PC-3 (cell line): ENCODE data around the gene FOXM1. TPM values are rescaled to one million over a fixed set of nuclear protein-coding genes. Genes with fewer than 3 reads are reported as not detected.

ENCODE experiments used
- ATAC-seq: fragments of 200-7000 bp; cut with Tn5 transposase; 2 replicates; pipeline ENCODE4 v1.9.1; 2020; ENCODE audit warnings: mild to moderate bottlenecking, moderate library complexity
- BruUV-seq: library from RNA; stranded (reverse); fragments of 400-500 nt; replicated peaks from 2 replicates; lab custom pipeline; 2021; lab: Mats Ljungman, UMichigan
- CTCF ChIA-PET: fragments of 300-600 bp; sonication (Branson Sonifier 250); formaldehyde crosslinking; loops from one replicate; lab custom pipeline; 2022; ENCODE audit warnings: antibody characterized with exemption; lab: Charles Lee
- POLR2A ChIA-PET: fragments of 300-600 bp; sonication (Branson Sonifier 250); formaldehyde crosslinking; loops from one replicate; lab custom pipeline; 2022; ENCODE audit warnings: antibody characterized with exemption; ENCODE audit not compliant: unreplicated experiment; lab: Charles Lee
- DNase-seq: peaks from one replicate; pipeline ENCODE4 v3.0.0-alpha.2; 2015
- H2AFZ ChIP-seq: fragments of 300-600 bp; sonication (generic); 2 replicates; pipeline ENCODE4 v1.6.0; 2016; ENCODE audit warnings: antibody characterized with exemption, low read length
- H3F3A ChIP-seq: fragments of 300-600 bp; sonication (generic); one replicate; pipeline ENCODE4 v1.6.0; 2017; ENCODE audit warnings: antibody characterized with exemption, low read length, control low read depth, mild to moderate bottlenecking; ENCODE audit not compliant: unreplicated experiment
- H3K27ac ChIP-seq: fragments of 300-600 bp; sonication (generic); 2 replicates; pipeline ENCODE4 v1.5.1; 2016; ENCODE audit warnings: mild to moderate bottlenecking, low read length
- H3K27me3 ChIP-seq: fragments of 300-600 bp; sonication (generic); 2 replicates; pipeline ENCODE4 v1.6.1; 2016; ENCODE audit warnings: low read length, mixed read lengths
- H3K36me3 ChIP-seq: fragments of 300-600 bp; sonication (generic); 2 replicates; pipeline ENCODE4 v1.6.1; 2016; ENCODE audit warnings: low read depth, mixed run types, low read length, mixed read lengths
- H3K4me1 ChIP-seq: fragments of 300-600 bp; sonication (generic); 2 replicates; pipeline ENCODE4 v1.5.1; 2016; ENCODE audit warnings: low read length; ENCODE audit not compliant: insufficient read depth
- H3K4me2 ChIP-seq: fragments of 300-600 bp; sonication (generic); 2 replicates; pipeline ENCODE4 v1.6.0; 2016; ENCODE audit warnings: low read length
- H3K4me3 ChIP-seq: fragments of 300-600 bp; sonication (generic); 2 replicates; pipeline ENCODE4 v1.5.1; 2016; ENCODE audit warnings: mild to moderate bottlenecking, low read length, mixed read lengths
- H3K79me2 ChIP-seq: fragments of 300-600 bp; sonication (generic); 2 replicates; pipeline ENCODE4 v1.6.1; 2017; ENCODE audit warnings: low read length, mixed read lengths
- H3K9ac ChIP-seq: fragments of 300-600 bp; sonication (generic); 2 replicates; pipeline ENCODE4 v1.6.0; 2016; ENCODE audit warnings: mild to moderate bottlenecking, low read length
- H3K9me2 ChIP-seq: fragments of 300-600 bp; sonication (generic); replicated peaks from 2 replicates; pipeline ENCODE4 v1.6.1; 2016; ENCODE audit warnings: mixed run types, low read length, mixed read lengths
- H3K9me3 ChIP-seq: fragments of 300-600 bp; sonication (generic); 2 replicates; pipeline ENCODE4 v1.6.1; 2016; ENCODE audit warnings: low read length, mixed read lengths
- H4K20me1 ChIP-seq: fragments of 300-600 bp; sonication (generic); 2 replicates; pipeline ENCODE4 v1.6.1; 2016; ENCODE audit warnings: low read length, mixed read lengths
- EZH2 ChIP-seq: fragments of 300-600 bp; sonication (generic); IDR thresholded peaks from one replicate; pipeline ENCODE4 v1.6.1; 2017; ENCODE audit warnings: antibody characterized with exemption, mild to moderate bottlenecking, low read length; ENCODE audit not compliant: unreplicated experiment
- EZH2phosphoT487 ChIP-seq: fragments of 300-600 bp; sonication (generic); IDR thresholded peaks from 2 replicates; pipeline ENCODE4 v1.6.1; 2018; ENCODE audit warnings: mild to moderate bottlenecking, antibody characterized with exemption, low read length, borderline replicate concordance
- intact Hi-C: fragments of 100-400 bp; cut with micrococcal nuclease; formaldehyde crosslinking; loops from 2 replicates; pipeline ENCODE4 v1.9.0; 2023
- total RNA-seq: library from RNA; depleted of rRNA; stranded (reverse); fragments of >200 nt; gene quantifications from 2 replicates; pipeline ENCODE4 v1.2.3, GENCODE V29; 2014
- TF ChIP-seq, protein P1 (sequence below): fragments of 300-600 bp; sonication (generic); conservative IDR thresholded peaks from 2 replicates; pipeline ENCODE4 v1.5.1; 2017; ENCODE audit warnings: antibody characterized with exemption, low read depth, mild to moderate bottlenecking, low read length

FOXM1 gene
- total RNA-seq, 1 experiment from 2014 or later: 71.4 TPM

DNA sequence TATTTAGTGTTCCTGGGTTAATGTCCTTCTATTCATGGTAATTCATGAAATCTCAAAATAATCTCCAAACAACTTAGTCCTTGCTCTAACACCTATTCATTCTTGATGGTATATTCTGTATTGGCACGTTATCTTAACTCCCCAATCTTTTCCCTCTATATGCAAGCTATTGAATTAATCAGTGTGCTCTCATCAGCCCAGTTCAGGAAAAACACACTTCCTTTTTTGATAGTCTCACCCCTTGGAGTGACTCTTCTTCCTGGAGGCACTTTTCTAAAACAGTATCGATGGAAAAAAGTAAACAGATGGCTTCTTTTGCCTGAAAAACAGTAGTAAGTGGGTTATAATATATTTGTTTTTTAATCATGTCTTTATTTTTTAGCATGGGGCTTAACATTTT, 42.3 kb upstream of the FOXM1 start:
- Histone ChIP-seq H3K27me3 (no peaks in the 10 kb centered on the region), H3K9ac (no peak overlapping the region), H3K36me3 (peaks cover 3% of the 10 kb centered on the region; the same call in 1 of the 2 replicates), H3K27ac (no peak overlapping the region), H2AFZ (no peak overlapping the region), H4K20me1 (no peaks in the 10 kb centered on the region), H3F3A (no peaks in the 10 kb centered on the region), H3K9me2 (no peaks in the 10 kb centered on the region), H3K79me2 (no peaks in the 10 kb centered on the region), H3K4me1 (no peaks in the 10 kb centered on the region), H3K4me2 (no peak overlapping the region), H3K4me3 (no peak overlapping the region), H3K9me3 (no peaks in the 10 kb centered on the region)
- BruUV-seq: no TSS peak
- TF ChIP-seq, protein P1, sequence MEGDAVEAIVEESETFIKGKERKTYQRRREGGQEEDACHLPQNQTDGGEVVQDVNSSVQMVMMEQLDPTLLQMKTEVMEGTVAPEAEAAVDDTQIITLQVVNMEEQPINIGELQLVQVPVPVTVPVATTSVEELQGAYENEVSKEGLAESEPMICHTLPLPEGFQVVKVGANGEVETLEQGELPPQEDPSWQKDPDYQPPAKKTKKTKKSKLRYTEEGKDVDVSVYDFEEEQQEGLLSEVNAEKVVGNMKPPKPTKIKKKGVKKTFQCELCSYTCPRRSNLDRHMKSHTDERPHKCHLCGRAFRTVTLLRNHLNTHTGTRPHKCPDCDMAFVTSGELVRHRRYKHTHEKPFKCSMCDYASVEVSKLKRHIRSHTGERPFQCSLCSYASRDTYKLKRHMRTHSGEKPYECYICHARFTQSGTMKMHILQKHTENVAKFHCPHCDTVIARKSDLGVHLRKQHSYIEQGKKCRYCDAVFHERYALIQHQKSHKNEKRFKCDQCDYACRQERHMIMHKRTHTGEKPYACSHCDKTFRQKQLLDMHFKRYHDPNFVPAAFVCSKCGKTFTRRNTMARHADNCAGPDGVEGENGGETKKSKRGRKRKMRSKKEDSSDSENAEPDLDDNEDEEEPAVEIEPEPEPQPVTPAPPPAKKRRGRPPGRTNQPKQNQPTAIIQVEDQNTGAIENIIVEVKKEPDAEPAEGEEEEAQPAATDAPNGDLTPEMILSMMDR: no peak
- no peak for TF ChIP-seq EZH2phosphoT487
- POLR2A ChIA-PET: no interaction called here
- intact Hi-C loops: no loop called here
- CTCF ChIA-PET: no interaction called here
- no peak for ATAC-seq
- no peak for DNase-seq

DNA sequence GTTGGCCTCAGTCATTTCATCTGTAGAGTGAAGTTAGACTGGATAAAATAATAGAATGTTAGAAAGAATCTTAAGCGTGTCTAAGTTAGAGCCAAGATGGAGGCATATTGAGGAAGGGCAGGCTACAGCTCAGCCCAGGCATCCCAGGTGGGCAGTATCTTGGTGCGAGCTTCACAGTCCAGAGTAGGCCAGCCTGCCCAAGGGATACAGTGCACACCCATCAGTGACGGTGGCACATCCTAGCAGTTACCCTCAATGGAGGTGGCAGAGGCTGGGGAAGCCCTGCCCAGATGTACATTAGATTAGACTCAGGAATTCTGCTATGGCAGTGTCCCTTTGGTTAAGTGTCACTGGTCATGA, 35.2 kb upstream of the FOXM1 start:
- Histone ChIP-seq H3K36me3 (no peaks in the 10 kb centered on the region), H3K9me3 (no peaks in the 10 kb centered on the region), H4K20me1 (no peaks in the 10 kb centered on the region), H3K79me2 (no peaks in the 10 kb centered on the region), H3K4me2 (no peak overlapping the region), H3F3A (no peaks in the 10 kb centered on the region), H2AFZ (no peak overlapping the region), H3K4me1 (no peaks in the 10 kb centered on the region), H3K9me2 (no peaks in the 10 kb centered on the region), H3K27ac (no peak overlapping the region), H3K27me3 (no peaks in the 10 kb centered on the region), H3K9ac (no peak overlapping the region), H3K4me3 (no peak overlapping the region)
- ChIA-PET POLR2A (no interaction called here), CTCF (no interaction called here)
- TF ChIP-seq, protein P1: no peak
- TF ChIP-seq EZH2 (no peak), EZH2phosphoT487 (no peak)
- DNase-seq (no peak), ATAC-seq (no peak)
- no TSS peak for BruUV-seq
- intact Hi-C loops: no loop called here

DNA sequence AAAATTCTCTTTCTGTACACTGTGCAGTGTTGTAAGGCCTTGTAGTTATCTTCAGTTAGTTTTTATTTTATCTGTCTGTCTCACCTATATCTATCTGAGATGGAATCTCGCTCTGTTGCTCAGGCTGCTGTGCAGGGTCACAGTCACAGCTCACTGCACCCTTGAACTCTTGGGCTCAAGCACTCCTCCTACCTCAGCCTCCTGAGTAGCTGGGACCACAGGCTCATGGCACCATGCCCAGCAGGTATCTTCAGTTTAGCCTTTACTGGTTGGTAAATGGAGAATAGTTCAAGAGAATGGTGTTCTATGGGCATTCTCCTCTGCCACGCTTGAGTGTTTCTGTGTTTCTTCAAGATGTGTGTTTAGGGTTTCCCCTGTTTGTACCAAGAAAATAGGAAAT, 27.3 kb upstream of the FOXM1 start:
- H3K4me2 ChIP-seq: no peak overlapping the region
- no peaks in the 10 kb centered on the region for H3K9me3 ChIP-seq
- DNase-seq (no peak), ATAC-seq (no peak)
- no peak overlapping the region for H3K27ac ChIP-seq
- H3K27me3 ChIP-seq: no peaks in the 10 kb centered on the region
- no peaks in the 10 kb centered on the region for H3F3A ChIP-seq
- no peak overlapping the region for H2AFZ ChIP-seq
- BruUV-seq: no TSS peak
- no peaks in the 10 kb centered on the region for H3K36me3 ChIP-seq
- H3K4me1 ChIP-seq: no peaks in the 10 kb centered on the region
- POLR2A ChIA-PET: no interaction called here
- no peak overlapping the region for H3K4me3 ChIP-seq
- H3K9me2 ChIP-seq: no peaks in the 10 kb centered on the region
- CTCF ChIA-PET: no interaction called here
- no peaks in the 10 kb centered on the region for H4K20me1 ChIP-seq
- TF ChIP-seq, protein P1: no peak
- no peak for TF ChIP-seq EZH2phosphoT487
- H3K79me2 ChIP-seq: peaks cover 10% of the 10 kb centered on the region; the same call in 1 of the 2 replicates
- H3K9ac ChIP-seq: no peak overlapping the region
- intact Hi-C loops: no loop called here
